GM23338 (cell line): Measurements from ENCODE around the gene COL4A5. TPM values are rescaled to one million over a fixed set of nuclear protein-coding genes. Genes with fewer than 3 reads are reported as not detected.

Experiments
- ATAC-seq: fragments of 200-7000 bp; cut with Tn5 transposase; 3 replicates; pipeline ENCODE4 v1.9.1; 2020
- DNase-seq: peaks from one replicate; pipeline ENCODE4 v3.0.0-alpha.2; 2015; ENCODE audit warnings: low spot score
- H2AFZ ChIP-seq: fragments of 200-600 bp; sonication (generic); 2 replicates; pipeline ENCODE4 v1.8.0; 2016; ENCODE audit warnings: antibody characterized with exemption, mild to moderate bottlenecking, moderate library complexity
- H3F3A ChIP-seq: fragments of 200-600 bp; sonication (generic); replicated peaks from 2 replicates; pipeline ENCODE4 v1.8.0; 2017; ENCODE audit warnings: antibody characterized with exemption, mixed run types, low read depth
- H3K27ac ChIP-seq: fragments of 200-600 bp; sonication (generic); 2 replicates; pipeline ENCODE4 v1.6.1; 2016; ENCODE audit warnings: low read depth
- H3K27me3 ChIP-seq: fragments of 200-600 bp; sonication (generic); 2 replicates; pipeline ENCODE4 v1.8.0; 2016; ENCODE audit warnings: mild to moderate bottlenecking, mixed run types, moderate library complexity; ENCODE audit not compliant: insufficient read depth
- H3K36me3 ChIP-seq: fragments of 200-600 bp; sonication (generic); 2 replicates; pipeline ENCODE4 v1.8.0; 2016; ENCODE audit warnings: mild to moderate bottlenecking; ENCODE audit not compliant: insufficient read depth
- H3K4me1 ChIP-seq: fragments of 200-600 bp; sonication (generic); 2 replicates; pipeline ENCODE4 v1.8.0; 2016; ENCODE audit warnings: mild to moderate bottlenecking, moderate library complexity; ENCODE audit not compliant: insufficient read depth
- H3K4me2 ChIP-seq: fragments of 200-600 bp; sonication (generic); 2 replicates; pipeline ENCODE4 v1.7.1; 2017; ENCODE audit warnings: mixed run types
- H3K4me3 ChIP-seq: fragments of 200-600 bp; sonication (generic); 2 replicates; pipeline ENCODE4 v1.6.1; 2016; ENCODE audit warnings: mixed run types
- H3K79me2 ChIP-seq: fragments of 200-600 bp; sonication (generic); replicated peaks from 2 replicates; pipeline ENCODE4 v1.8.0; 2017; ENCODE audit warnings: mild to moderate bottlenecking; ENCODE audit not compliant: insufficient read depth
- H3K9me2 ChIP-seq: fragments of 200-600 bp; sonication (generic); 2 replicates; pipeline ENCODE4 v1.8.0; 2017; ENCODE audit not compliant: insufficient read depth
- H4K20me1 ChIP-seq: fragments of 200-600 bp; sonication (generic); replicated peaks from 2 replicates; pipeline ENCODE4 v1.8.0; 2017; ENCODE audit warnings: mild to moderate bottlenecking; ENCODE audit not compliant: insufficient read depth
- H3K27ac Mint-ChIP-seq: 2 replicates; pipeline ENCODE4 v1.8.0; 2020; ENCODE audit warnings: inconsistent platforms, mild to moderate bottlenecking, moderate library complexity, mixed read lengths
- H3K27me3 Mint-ChIP-seq: 3 replicates; pipeline ENCODE4 v1.8.0; 2022; ENCODE audit warnings: low read depth, mild to moderate bottlenecking, moderate library complexity, mixed read lengths, inconsistent platforms; ENCODE audit not compliant: insufficient read depth, poor library complexity
- H3K36me3 Mint-ChIP-seq: 3 replicates; pipeline ENCODE4 v1.8.0; 2021; ENCODE audit warnings: low read depth, mild to moderate bottlenecking, inconsistent platforms, moderate library complexity, mixed read lengths
- H3K4me1 Mint-ChIP-seq: 3 replicates; pipeline ENCODE4 v1.8.0; 2020; ENCODE audit warnings: mild to moderate bottlenecking, inconsistent platforms, mixed read lengths
- H3K4me3 Mint-ChIP-seq: 3 replicates; pipeline ENCODE4 v1.8.0; 2021; ENCODE audit warnings: moderate library complexity, mild to moderate bottlenecking, inconsistent platforms, mixed read lengths
- H3K9me3 Mint-ChIP-seq: 3 replicates; pipeline ENCODE4 v1.8.0; 2020; ENCODE audit warnings: moderate library complexity, mild to moderate bottlenecking, inconsistent platforms, mixed read lengths
- JUNB ChIP-seq: IDR thresholded peaks from one replicate; pipeline ENCODE4 v1.6.1; 2016; ENCODE audit warnings: antibody characterized with exemption; ENCODE audit not compliant: unreplicated experiment
- STAT1 ChIP-seq: IDR thresholded peaks from one replicate; pipeline ENCODE4 v1.6.1; 2016; ENCODE audit warnings: antibody characterized with exemption; ENCODE audit not compliant: unreplicated experiment
- ZNF114 ChIP-seq: fragments of 250-450 bp; sonication (Bioruptor Pico); IDR thresholded peaks from 2 replicates; pipeline ENCODE4 v1.5.0; 2020; ENCODE audit warnings: mild to moderate bottlenecking, moderate library complexity
- polyA plus RNA-seq: library from polyadenylated mRNA; unstranded; fragments of >200 nt; fragmentation: Nextera tagmentation; extraction: Ambion mirVana; gene quantifications from 2 replicates; pipeline ENCODE4 v1.2.1, GENCODE V29; 2016
- total RNA-seq: library from RNA; depleted of rRNA; stranded (reverse); fragments of >200 nt; shearing (Covaris generic); gene quantifications from 2 replicates; pipeline ENCODE4 v1.2.3, GENCODE V29; 2014
- TF ChIP-seq, protein P1 (sequence below): fragments of 250-450 bp; sonication (Bioruptor Pico); IDR thresholded peaks from 2 replicates; pipeline ENCODE4 v1.5.0; 2020; ENCODE audit warnings: mild to moderate bottlenecking, moderate library complexity
- TF ChIP-seq, protein P2 (sequence below): IDR thresholded peaks from one replicate; pipeline ENCODE4 v1.6.1; 2018; ENCODE audit warnings: antibody characterized with exemption; ENCODE audit not compliant: unreplicated experiment

COL4A5 gene
- total and polyA plus RNA-seq, 2 experiments from 2014 or later = 15.5 to 48.1 TPM

DNA sequence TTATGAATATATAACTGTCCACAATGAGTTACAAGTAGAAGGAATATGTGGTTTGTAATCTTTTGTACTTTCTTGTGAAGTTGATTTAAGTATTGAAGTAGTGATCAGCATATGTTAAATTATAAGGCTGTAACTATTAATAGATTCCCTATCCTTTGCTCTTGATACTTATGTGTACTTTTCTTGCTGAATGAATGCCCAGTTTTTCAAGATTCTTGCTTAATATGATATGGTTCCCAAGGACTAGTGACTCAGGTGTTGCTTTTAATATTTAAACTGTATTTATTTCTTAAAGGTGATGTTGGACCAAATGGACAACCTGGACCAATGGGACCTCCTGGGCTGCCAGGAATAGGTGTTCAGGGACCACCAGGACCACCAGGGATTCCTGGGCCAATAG, 175.0 kb downstream of the COL4A5 start (continued):
- TF ChIP-seq, protein P1, sequence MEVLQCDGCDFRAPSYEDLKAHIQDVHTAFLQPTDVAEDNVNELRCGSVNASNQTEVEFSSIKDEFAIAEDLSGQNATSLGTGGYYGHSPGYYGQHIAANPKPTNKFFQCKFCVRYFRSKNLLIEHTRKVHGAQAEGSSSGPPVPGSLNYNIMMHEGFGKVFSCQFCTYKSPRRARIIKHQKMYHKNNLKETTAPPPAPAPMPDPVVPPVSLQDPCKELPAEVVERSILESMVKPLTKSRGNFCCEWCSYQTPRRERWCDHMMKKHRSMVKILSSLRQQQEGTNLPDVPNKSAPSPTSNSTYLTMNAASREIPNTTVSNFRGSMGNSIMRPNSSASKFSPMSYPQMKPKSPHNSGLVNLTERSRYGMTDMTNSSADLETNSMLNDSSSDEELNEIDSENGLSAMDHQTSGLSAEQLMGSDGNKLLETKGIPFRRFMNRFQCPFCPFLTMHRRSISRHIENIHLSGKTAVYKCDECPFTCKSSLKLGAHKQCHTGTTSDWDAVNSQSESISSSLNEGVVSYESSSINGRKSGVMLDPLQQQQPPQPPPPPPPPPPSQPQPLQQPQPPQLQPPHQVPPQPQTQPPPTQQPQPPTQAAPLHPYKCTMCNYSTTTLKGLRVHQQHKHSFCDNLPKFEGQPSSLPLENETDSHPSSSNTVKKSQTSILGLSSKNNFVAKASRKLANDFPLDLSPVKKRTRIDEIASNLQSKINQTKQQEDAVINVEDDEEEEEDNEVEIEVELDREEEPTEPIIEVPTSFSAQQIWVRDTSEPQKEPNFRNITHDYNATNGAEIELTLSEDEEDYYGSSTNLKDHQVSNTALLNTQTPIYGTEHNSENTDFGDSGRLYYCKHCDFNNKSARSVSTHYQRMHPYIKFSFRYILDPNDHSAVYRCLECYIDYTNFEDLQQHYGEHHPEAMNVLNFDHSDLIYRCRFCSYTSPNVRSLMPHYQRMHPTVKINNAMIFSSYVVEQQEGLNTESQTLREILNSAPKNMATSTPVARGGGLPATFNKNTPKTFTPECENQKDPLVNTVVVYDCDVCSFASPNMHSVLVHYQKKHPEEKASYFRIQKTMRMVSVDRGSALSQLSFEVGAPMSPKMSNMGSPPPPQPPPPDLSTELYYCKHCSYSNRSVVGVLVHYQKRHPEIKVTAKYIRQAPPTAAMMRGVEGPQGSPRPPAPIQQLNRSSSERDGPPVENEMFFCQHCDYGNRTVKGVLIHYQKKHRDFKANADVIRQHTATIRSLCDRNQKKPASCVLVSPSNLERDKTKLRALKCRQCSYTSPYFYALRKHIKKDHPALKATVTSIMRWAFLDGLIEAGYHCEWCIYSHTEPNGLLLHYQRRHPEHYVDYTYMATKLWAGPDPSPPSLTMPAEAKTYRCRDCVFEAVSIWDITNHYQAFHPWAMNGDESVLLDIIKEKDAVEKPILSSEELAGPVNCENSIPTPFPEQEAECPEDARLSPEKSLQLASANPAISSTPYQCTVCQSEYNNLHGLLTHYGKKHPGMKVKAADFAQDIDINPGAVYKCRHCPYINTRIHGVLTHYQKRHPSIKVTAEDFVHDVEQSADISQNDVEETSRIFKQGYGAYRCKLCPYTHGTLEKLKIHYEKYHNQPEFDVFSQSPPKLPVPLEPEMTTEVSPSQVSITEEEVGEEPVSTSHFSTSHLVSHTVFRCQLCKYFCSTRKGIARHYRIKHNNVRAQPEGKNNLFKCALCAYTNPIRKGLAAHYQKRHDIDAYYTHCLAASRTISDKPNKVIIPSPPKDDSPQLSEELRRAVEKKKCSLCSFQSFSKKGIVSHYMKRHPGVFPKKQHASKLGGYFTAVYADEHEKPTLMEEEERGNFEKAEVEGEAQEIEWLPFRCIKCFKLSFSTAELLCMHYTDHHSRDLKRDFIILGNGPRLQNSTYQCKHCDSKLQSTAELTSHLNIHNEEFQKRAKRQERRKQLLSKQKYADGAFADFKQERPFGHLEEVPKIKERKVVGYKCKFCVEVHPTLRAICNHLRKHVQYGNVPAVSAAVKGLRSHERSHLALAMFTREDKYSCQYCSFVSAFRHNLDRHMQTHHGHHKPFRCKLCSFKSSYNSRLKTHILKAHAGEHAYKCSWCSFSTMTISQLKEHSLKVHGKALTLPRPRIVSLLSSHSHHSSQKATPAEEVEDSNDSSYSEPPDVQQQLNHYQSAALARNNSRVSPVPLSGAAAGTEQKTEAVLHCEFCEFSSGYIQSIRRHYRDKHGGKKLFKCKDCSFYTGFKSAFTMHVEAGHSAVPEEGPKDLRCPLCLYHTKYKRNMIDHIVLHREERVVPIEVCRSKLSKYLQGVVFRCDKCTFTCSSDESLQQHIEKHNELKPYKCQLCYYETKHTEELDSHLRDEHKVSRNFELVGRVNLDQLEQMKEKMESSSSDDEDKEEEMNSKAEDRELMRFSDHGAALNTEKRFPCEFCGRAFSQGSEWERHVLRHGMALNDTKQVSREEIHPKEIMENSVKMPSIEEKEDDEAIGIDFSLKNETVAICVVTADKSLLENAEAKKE (CRISPR knock-in tag) = no peak

DNA sequence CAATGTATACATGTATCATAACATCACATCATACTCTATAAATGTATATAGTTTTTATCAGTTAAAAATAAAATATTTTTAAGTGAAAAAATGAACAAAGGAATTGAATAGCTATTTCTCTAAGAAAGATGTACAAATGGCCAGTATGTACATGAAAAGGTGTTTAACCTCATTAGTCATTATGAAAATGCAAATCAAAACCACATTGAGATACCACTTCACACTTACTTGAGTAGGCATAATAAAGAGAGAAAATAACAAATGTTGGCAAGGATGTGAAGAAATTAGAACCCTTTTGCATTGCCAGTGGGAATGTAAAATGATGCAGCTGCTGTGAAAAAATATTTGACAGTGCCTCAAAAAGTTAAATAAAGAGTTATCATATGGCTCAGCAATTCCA, 201.2 kb downstream of the COL4A5 start:
- H3K36me3 Mint-ChIP-seq = peaks cover 58% of the 10 kb centered on the region
- no peak overlapping the region for H3K27ac Mint-ChIP-seq
- no peak for TF ChIP-seq JUNB
- no peak for TF ChIP-seq STAT1
- TF ChIP-seq, protein P2, sequence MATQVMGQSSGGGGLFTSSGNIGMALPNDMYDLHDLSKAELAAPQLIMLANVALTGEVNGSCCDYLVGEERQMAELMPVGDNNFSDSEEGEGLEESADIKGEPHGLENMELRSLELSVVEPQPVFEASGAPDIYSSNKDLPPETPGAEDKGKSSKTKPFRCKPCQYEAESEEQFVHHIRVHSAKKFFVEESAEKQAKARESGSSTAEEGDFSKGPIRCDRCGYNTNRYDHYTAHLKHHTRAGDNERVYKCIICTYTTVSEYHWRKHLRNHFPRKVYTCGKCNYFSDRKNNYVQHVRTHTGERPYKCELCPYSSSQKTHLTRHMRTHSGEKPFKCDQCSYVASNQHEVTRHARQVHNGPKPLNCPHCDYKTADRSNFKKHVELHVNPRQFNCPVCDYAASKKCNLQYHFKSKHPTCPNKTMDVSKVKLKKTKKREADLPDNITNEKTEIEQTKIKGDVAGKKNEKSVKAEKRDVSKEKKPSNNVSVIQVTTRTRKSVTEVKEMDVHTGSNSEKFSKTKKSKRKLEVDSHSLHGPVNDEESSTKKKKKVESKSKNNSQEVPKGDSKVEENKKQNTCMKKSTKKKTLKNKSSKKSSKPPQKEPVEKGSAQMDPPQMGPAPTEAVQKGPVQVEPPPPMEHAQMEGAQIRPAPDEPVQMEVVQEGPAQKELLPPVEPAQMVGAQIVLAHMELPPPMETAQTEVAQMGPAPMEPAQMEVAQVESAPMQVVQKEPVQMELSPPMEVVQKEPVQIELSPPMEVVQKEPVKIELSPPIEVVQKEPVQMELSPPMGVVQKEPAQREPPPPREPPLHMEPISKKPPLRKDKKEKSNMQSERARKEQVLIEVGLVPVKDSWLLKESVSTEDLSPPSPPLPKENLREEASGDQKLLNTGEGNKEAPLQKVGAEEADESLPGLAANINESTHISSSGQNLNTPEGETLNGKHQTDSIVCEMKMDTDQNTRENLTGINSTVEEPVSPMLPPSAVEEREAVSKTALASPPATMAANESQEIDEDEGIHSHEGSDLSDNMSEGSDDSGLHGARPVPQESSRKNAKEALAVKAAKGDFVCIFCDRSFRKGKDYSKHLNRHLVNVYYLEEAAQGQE = no peak
- no peak for TF ChIP-seq ZNF114 (CRISPR knock-in tag)

More for the DNA sequence above, 201.2 kb downstream of the COL4A5 start:
- no peak for DNase-seq
- Histone ChIP-seq H3F3A (no peaks in the 10 kb centered on the region), H3K9me2 (no peaks in the 10 kb centered on the region), H4K20me1 (no peaks in the 10 kb centered on the region), H3K36me3 (no peaks in the 10 kb centered on the region), H3K4me3 (no peak overlapping the region), H3K4me2 (no peak overlapping the region), H3K27ac (no peak overlapping the region), H2AFZ (no peak overlapping the region), H3K4me1 (no peaks in the 10 kb centered on the region), H3K27me3 (no peaks in the 10 kb centered on the region), H3K79me2 (no peaks in the 10 kb centered on the region)
- Mint-ChIP-seq H3K4me1 (no peaks in the 10 kb centered on the region), H3K27me3 (peaks cover 2% of the 10 kb centered on the region), H3K4me3 (no peak overlapping the region), H3K9me3 (peaks cover 37% of the 10 kb centered on the region)
- ATAC-seq = no peak
